NCI-H1694 (cell line): Measurements from ENCODE around the gene CMC2.

Experiments
- DNase-seq: peaks from one replicate; lab custom pipeline; 2025; lab: John Stamatoyannopoulos, UW

CMC2 gene

GRCh38 chr16:81006813-81007695, at the start of gene CMC2, which contains the start of gene CENPN:
Gene CMC2 (minus strand): TSS chr16:81006885. CDS start chr16:80997394, 9,491 bp downstream.
Gene CENPN (plus strand): TSS chr16:81007214. CDS start chr16:81011940, 4,726 bp downstream.
- DNase-seq, result peak; percentile 80

DNA sequence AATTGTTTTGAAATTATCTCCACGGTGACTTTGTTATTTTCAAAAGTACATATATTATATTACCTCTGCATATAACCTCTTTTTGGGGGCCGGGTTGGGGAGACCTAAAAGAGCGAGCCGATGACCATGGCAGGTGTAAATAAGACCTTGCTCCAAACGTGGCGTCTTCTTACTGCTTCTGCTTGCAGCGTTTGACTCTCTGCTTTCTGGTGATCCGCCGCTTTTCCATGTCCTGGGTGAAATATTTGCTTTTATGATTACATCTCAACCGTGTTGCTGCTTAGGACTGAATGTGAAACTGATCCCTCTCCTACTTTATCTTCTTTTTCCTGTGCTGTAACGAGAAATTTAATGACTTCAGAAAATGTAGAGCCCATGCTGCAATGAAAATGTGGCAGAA, 47.1 kb upstream of the CMC2 start:
- DNase-seq, result no peak

DNA sequence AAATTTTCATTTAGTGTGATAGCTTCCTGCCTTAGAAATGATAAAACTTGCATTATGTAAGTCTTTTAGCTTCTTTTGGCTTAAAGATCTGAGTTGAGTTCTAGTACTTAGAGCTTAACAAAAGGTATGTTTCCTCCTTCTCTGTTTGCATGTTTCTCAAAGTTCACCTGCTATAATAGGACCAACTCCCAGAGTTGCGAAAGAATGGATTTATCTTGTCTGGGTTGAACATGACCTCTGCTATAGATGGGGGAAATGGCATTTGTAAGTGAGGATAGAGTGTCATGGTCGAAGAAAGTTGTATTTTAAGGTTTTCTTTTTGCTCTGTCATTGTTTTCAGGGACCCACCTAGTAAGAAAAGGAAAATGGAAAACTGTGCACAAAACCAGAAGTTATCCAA, 36.1 kb upstream of the CMC2 start:
- no peak for DNase-seq

DNA sequence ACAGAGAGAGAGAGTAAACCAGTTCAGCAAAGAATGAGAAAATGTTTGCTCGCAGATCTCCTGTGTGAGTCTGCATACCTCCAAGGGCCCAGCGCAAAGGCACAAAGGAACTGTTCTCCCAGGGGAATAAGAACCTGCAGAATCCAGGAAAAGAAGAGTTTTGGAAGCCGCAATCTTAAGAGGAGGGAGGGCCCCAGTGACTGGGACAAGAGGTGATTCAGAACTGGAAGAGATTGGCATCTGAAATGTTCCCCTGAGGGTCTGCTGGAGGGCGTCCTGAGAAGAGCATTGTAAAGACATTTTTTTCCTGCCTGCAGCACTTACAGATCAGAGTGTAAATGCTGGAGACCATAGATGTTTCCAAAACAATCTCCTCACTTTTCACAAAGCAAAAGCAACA, 35.0 kb upstream of the CMC2 start:
- no peak for DNase-seq

DNA sequence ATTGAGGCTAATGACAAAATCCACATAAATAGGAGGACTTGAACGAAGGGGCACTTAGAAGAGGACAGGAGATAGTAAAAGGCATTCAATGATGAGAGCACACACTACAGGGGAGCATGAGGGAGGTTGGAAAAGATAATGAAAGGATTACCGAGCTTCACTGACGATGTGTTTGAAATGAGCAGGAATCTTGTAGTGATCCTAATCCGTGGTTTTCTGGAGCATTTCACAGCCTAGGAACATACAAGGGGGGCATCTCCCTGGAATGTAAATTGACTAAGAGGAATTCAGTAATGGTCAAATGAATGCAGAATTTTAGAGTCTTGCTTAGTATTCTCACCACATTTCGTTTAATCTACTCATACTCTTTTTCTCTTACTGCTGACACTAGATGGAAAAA, 34.2 kb upstream of the CMC2 start:
- DNase-seq, result no peak

DNA sequence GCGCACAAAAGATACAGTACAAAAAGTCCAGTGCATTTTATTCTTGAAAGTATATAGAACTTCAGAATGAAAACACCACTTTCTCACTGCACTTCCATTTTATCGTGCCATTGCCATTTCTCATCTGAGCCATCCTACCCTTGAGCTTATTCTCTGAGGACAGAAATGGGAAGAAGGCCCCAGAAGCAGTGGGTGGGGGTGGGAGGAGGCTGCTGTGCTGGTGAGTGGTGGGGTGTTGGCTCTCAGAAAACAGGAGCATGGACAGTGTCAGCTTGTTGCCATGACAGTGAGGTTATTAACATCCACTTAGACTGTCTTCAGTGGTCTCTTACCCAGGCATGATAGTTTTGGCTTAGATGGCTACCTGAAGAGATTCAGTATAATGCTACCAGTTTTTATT, 33.4 kb upstream of the CMC2 start:
- no peak for DNase-seq

DNA sequence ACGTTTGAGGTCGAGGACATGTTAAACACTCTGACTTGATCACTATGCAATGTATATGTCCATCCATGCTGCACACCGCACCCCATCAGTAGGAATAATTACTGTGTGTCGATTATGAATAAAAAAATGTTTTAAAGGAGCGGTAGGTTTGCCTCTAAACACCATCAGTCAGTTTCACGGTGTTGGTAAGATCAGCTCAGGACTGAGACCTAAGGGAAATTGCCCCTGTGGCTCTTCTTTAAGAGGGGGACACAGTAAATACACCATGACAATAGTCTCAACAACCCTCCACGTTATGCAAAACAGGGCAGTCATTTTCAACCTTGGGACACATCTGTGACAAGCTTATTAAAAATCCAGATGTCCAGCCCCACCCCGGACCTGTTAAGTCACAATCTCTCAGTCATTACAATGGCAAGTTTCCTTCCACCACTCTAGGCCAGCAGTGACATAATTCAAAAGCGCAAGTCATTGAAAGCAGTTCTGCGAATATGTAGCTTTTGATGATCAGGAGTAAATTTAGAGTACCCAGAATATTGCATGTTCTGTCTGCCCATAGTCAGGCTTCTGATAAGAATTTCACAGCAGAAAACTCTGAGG, 30.2 kb upstream of the CMC2 start:
- DNase-seq, result no peak

DNA sequence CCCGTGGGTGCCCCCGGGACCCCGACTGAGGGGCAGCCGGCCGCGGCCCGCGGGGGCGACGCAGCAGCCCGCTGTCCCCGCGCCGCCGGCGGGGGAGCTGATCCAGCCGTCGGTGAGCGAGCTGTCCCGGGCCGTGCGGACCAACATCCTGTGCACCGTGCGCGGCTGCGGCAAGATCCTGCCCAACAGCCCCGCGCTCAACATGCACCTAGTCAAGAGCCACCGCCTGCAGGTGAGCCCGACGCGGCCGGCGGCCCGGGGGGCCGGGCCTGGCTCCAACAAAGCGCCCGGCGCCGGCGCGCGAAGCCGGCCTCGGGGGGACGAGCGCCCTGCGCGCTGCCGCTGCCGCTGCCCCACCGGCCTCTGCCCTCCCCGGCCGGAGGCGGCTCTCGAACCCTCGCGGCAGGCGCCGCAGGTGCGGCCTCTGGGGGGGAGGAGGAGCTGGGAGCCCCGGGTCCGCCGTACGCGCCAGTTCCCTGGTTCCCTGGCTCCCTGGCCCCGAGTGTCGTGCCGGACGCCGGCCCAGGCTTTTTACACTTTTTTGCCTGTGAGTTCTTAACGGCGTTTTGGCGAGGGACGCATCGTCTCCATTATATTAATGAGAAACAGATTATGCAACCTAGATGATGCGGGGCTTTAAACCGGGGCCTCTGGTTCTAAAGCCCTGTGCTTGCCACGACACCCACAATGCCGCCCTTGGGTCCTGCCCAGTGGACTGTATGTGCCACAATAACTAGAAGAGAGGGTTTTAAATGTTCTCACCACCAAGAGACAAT, 29.5 kb upstream of the CMC2 start:
- DNase-seq, result no peak

GRCh38 chr16:81035398-81035974, 28.8 kb upstream of the CMC2 start, which contains the start of gene ATMIN:
Gene ATMIN (plus strand): TSS chr16:81035842. CDS start chr16:81035871, 29 bp downstream.
- DNase-seq, result peak; percentile 42

DNA sequence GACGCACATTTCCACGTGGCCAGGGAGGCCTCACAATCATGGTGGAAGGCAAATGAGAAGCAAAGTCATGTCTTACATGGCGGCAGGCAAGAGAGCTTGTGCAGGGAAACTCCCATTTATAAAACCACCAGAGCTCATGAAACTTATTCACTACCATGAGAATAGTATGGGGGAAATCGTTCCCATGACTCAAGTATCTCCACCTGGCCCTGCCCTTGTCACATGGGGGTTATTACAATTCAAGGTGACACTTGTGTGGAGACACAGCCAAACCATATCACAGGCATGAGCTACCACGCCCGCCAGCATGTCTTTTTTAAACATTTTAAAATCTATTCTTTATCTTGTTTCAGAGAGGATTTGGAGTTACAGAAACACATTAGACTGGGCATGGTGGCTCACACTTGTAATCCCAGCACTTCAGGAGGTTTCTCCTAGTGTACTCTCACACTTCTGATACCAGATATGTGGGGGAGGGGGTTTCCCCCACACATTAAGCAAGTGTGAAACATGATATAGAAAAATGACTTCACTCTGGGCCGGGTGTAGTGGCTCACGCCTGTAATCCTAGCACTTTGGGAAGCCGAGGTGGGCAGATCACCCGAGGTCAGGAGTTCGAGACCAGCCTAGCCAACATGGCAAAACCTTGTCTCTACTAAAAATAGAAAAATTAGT, 23.4 kb upstream of the CMC2 start:
- DNase-seq, result no peak

GRCh38 chr16:81026429-81026828, 19.7 kb upstream of the CMC2 start:
- DNase-seq, result no peak

DNA sequence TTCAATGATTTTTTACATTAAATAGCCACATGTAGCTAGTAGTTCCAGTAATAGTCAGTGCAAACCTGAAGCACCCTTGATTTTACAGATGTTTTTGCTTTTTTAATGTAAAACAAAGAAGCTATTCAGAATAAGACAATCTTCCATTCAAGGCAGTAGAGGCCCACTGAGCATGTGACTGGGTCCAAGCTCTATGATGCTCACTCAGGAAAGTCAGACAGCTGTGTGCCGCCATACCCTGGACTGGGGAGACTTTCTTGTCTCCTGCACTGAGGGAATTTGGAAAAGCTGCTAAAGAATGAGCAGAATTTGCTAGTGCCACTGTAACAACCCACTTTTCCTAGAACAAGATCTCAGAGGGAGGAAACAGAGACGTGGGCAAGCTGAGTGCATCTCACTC, 11.8 kb upstream of the CMC2 start:
- no peak for DNase-seq

DNA sequence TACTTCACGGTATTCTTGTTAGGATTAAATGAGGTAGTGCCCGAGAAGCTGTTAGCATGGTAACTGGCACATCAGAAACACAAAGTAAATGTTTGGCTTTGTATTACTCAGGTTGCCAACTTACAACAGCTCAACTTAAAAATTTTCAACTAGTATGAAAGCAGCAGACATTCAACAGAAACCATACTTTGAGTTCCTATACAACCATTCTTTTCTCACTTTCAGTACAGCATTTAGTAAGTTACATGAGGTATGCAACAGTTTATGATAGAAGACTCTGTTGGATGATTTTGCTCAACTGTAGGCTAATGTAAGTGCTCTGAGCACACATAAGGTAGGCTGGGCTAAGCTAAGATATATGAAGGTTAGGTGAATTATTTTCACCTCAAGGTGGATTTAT, 8.0 kb upstream of the CMC2 start:
- DNase-seq, result no peak

- no peak for DNase-seq
These were observed 6.3 kb upstream of the CMC2 start for GRCh38 chr16:81012974-81013373.

DNA sequence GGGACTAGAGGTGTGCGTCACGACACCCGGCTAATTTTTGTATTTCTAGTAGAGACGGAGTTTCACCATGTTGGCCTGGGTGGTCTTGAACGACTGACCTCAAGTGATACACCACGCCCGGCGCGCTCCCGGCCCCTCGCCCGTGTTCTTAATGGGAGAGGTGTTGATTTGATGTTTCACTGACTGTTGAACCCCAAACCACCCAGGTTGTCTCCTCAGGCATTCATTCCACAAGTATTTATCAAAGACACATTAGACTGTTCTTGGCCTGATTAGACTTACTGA, 1.8 kb upstream of the CMC2 start:
- DNase-seq, result no peak

GRCh38 chr16:81006211-81006812, 373 bp downstream of the CMC2 start:
- no peak for DNase-seq

GRCh38 chr16:81005610-81006161, 999 bp downstream of the CMC2 start:
- peak; percentile 0 for DNase-seq

- peak; percentile 45 for DNase-seq
These were observed 1.9 kb downstream of the CMC2 start for GRCh38 chr16:81004646-81005353.

DNA sequence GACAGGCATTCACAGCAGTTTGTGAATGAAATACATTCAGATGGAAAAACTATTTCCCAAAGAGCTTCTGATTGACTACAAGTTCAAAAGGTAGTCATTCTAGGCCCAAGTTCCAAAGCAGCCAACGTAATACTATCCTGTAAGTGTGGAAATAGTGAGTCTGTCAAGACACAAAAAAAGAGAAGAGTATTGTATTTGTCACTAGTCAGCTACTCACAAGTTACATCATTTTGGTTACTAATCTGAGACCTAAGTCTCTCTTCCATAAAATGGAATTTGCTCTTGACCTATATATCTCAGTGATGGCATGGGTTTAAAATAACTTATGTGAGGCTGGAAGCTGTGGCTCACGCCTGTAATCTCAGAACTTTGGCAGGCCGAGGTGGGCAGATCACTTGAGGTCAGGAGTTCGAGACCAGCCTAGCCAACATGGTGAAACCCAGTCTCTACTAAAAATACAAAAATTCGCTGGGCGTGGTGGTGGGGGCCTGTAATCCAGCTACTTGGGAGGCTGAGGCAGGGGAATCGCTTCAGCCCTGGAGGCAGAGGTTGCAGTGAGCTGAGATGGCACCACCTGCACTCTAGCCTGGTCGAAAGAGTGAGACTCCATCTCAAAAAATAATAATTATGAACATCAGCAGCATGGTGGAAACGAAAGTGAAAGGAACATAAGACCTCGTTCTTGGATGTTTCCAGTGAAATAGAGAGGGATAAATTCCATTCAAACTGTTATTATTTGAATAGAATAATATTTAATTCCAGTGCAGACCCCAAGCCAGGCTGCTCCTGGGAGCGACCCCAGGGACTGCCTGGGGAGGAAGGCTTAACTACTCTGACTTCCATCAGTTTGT, 2.9 kb downstream of the CMC2 start:
- no peak for DNase-seq

DNA sequence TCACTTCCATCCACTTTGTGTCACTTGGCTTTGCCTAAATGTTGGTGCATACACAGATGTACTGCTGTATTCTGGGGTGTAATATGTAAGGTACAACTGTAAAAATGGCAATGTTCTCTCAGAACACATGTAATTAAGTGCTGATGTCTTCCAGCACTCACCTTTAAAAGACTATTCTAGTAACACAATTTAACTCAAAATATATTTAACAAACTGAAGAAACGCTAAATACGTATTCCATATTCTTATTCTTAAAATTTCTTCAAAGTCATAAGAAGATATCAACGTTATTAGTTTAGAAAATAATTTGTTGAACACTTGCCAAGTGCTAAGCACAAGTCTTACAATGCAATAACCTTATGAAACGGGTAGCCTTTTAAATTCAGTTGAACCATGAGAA, 3.6 kb downstream of the CMC2 start:
- DNase-seq, result no peak
